ENCODE data around the gene DOP1A.
A peak's percentile ranks its signal among the peaks of the same experiment; 100 is the strongest.

Gene DOP1A

DNA sequence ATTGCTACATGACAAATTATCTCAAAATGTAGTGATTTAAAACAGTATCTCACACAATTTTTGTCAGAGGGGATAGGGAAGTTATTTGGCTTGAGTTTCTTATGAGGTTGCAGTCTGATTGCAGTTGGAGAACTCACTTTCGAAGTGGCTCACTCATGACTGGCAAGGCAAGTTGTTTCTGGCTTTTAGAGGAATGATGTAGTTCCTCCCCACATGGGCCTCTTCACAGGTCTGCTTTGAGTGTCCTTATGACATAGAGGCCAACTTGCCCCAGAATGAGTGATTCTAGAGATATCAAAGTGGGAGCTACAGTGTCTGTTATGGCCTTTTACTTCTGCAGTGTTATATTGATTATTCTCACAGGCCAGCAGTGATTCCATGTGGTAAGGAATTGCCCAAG, 6.1 kb downstream of the DOP1A start:
- no peak for DNase-seq

DNA sequence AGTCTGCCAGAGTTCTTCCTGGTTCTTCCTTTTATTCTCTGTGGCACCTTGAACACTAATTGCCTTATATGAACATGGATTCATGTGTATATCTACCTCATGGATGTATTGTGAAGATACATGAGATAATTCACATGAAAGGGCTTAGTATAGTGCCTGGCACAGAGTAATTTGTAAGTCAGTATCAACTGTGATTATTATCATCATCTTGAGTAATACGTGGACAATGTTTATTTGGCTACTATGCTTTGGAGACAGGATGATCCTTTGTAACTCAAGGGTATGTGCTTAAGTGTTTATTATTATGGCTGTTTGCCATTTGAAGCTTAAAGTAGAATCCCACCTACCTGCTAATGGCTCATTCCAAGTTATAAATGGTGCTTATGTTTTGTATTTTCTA, 16.0 kb downstream of the DOP1A start:
- no peak for DNase-seq

DNA sequence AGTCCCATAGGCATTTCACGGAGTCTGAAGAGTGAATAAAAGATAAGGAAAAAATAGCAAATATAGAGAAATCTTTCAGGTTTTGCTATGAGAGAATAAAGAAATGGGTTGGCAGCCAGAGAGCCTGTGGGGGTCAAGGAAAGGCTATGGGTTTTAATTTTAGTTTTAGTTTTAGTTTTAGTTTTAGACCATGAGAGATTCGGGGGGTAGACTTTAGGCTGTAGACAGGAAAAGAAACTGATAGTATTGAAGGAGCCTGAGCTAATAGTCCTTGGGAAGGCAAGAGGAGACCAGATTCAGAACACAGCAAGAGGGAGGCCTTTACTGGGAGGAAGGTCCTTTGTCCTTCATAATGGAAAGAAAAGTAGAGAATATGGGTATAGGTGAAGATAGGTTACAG, 19.3 kb downstream of the DOP1A start:
- no peak for DNase-seq

DNA sequence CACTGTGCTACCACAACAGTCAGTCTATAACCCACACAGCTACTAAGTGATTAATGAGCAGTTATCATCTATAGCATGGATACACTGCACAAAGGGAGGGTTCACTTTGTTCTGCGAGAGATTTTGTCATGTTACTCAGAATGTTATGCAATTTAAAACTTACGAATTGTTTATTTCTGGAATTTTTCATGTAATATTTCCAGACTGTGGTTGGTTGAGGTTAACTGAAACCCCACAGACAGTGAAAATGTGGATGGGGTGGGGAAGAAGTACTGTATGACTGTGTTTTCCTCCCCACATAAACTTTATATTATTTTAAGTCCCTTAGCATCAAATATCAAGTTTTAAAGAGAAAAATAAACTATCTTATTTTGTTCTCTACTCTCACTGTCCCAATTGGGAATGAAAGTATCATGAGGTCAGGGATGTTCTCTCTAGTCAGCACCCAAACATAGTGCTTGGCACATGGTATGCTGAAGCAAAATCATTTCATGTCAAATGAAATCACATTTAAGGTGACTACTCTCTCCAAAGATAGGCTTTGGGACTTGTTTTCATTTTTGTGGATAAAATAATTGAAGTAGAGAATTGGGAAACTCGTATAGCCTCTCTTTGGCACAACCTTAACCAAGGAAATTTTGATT, 25.4 kb downstream of the DOP1A start:
- no peak for DNase-seq

DNA sequence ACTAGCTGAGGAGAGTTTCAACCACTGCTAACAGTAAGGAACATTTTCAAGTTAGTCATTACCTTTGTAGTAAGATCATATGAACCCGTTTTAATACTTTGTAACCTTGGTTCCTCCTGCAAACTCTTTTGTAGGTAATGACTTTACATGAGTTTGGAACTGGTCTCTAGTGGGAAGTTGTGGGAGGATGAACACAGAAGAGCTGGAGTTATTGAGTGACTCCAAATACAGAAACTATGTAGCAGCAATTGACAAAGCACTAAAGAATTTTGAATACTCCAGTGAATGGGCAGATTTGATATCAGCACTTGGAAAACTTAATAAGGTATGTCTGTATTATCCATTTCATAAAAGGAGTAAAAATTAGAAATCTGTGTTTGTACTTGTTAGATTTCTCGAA, 29.3 kb downstream of the DOP1A start:
- DNase-seq: no peak

DNA sequence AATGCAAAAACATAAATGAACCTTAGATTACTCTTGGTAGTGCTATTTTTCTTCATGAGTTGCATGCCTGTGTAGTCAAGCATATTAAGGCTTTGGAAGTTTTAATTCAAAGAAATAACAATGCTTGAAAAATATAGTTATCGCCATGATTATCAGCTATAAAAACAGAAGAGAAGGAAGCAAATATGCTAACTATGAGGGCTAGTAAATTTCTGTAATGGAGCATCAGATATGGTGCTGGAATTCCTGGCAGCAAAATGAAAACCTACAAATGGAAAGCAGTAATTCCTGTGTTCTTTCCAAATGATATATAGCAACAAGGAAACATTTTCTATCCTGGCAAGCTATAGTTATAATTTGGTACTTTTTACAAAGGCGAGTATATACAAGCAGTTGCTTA, 29.7 kb downstream of the DOP1A start:
- no peak for DNase-seq

DNA sequence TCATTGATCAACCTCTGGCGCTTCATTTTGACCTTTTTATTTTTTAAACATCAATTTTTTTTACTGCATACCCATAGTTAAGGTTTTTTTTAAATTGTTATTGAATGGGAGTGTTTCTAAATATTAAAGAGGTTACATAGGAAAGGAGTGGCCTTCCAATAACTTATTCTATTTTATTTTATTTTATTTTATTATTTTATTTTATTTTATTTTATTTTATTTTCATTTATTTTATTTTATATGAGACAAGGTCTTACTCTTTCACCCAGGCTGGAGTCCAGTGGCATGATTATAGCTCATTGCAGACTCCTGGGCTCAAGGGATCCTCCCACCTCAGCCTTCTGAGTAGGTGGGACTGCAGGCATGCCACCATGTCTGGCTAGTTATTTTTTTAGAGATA, 30.2 kb downstream of the DOP1A start:
- no peak for DNase-seq

DNA sequence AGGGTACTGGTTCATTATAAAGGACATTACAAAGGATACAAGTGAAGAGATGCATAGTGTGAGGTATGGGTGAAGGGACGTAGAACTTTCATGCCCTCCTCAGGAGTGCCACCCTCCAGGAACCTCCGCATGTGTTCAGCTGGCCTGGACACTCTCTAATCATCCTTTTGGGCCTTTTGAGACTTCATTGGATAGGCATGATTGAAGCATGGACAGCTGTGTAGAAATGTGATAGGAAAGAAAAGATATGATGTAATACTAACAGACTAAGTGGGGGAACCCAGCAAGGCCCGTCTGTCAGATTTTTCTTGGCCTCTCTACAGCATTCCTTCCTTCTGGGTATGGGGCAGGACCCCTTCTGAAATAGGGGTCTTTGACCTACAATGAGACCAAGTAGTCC, 31.1 kb downstream of the DOP1A start:
- no peak for DNase-seq

DNA sequence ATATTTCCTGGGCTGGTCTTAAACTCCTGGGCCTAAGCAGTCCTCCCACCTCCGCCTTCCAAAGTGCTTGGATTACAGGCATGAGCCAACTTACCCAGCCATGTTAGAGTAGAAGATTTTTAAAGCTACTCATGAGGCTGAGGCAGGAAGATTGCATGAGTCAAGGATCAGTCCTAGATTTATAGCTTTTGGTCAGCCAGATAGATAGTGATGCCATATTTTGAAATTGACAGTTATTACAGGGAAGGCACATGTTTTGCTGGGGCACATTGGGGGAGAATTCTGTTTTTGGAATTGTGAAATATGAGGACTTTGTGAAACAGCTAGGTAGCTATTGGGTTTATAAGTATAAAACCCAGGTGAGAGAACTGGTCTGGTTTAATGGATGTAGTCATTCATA, 40.9 kb downstream of the DOP1A start:
- no peak for DNase-seq

DNA sequence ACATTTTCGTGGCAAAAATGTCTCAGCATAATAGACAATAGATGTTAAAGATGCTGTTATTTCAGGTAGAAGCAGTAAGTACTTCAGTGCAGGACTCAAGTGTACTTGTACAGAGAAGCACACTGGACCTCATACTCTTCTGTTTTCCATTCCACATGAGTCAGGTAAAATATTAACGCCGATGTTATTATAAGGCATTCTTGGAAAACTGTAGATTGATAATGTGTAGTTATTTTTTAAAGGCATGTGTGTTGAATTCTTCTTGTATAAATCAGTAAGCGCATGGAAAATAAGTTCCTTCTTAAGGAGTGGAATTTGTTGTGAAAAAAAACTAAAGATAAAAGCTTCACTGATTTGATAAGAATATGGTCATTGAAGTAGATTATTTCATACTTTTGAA, 45.8 kb downstream of the DOP1A start:
- DNase-seq: no peak

DNA sequence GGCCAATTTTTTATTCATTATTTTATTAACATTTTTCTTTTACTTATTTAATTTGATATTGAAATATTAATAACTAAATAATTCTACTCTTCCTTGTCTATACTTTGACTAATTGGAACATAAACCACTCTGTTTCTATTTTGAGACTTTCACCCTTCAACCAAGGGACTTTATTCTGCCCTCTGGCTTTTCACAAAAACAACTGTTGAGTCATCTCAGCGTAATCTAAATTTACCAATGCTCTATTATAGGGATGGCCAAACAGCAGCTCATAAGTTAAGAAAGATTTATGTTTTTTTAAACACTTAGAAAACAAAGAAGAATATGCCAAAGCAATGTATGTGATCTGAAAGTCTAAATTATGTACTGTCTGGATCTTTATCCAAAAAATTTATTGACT, 46.7 kb downstream of the DOP1A start:
- DNase-seq: no peak

DNA sequence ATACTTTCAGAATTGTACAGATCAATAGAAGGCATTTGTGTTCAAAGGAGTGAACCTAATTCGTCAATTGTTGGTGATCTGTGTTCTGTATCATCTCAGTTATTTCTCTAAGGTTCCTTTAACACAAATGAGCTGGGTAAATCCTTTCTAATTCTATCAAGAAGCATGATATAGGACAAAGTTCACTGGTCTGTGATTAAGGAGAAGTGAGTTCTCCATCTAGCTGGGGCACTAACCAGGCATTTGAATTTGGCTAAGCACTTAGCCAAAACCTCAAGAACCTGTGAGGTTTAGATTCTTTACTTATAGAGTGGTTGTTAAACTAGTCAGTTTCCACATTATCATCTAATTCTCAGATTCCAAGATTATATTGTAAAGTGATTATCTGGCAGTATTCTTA, 50.3 kb downstream of the DOP1A start:
- no peak for DNase-seq

DNA sequence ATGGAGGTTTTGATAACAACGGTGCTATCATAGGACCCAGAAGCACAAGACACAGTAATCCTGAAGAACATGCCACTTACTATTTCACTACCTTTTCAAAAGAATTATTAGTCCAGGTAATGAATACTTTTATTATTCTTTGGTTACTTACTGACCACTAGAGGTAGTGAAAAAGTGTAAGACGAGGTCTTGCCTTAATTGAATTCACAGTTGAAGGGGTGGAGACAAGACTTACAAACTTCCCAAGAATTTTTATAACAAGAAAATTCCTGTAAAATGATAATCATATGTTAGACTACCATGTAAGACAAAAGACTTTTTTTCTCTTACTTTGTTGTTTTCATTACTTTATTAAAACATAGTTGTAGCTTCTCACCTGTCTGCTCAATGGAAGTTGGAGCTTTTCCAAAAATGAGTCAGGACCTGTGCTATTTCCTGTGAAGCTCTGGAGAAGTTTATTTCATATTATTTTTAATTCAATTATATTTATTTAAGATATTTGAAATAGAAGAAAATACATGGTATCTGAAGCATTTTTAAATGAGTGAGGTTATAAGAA, 52.4 kb downstream of the DOP1A start:
- no peak for DNase-seq

DNA sequence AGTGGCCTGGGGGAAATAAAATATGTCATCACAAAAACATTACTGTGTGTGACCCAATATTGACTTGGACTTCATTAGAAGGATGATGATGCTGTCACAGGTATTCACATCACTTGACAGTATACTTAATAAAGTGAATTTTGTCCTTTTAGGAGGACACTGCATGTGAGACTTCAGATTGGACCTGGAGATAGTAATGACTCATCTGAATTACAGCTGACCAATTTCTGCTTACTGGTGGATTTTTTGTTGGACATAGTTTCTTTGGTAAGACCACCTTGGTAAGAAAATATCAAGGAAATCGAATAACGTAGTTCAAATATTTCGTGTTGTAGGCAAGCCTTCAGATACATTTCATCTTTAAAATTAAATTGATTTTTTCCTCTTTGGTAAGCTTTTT, 57.1 kb downstream of the DOP1A start:
- no peak for DNase-seq

DNA sequence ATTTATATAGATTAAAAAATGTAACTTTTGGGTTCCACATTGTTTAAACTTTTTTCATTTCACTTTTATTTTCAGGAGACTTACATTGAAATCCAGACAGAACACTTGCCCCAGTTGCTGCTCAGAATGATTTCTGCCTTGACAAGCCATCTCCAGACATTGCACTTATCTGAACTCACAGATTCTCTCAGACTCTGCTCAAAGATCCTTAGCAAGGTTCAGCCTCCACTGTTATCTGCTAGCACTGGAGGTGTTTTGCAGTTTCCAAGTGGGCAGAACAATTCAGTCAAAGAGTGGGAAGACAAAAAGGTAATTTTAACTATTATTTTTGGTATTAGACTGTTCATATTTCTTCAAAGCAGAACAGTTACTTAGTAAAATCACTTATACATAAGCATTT, 58.0 kb downstream of the DOP1A start:
- peak in 16 of 56 donors; percentile 0 to 55 (median 12) for DNase-seq

DNA sequence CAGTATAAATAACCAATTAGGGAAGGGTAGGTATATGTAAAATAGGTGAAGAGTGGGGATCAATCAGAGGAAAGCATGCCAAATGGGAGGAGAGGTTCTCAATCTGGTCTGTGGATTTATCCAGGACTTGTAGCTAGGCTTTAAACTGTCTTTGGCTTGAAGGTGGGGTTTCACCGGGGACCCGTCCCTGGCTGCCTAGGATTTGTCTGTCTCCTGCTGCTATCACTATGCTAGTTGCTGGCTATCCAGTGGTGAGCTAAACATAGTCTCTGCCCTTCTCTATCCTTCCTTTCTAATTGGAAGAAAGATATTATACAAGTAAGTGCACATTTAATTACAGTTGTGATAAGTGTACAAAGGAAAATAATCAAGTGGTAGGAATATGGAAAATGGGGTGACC, 58.8 kb downstream of the DOP1A start:
- no peak for DNase-seq

DNA sequence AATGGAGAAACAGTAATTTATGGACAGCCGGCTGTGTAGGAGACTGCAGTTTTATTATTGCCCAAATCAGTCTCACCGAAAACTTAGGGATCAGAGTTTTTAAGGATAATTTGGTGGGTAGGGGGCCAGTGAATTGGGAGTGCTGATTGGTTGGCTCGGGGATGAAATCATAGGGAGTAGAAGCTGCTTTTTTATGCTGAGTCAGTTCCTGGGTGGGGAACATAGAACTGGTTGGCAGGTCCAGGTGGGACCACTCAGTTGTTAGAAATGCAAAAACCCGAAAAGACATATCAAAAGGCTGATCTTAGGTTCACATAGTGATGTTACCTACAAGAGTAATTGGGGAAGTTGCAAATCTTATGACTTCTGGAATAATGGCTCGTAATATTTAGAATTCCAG, 59.3 kb downstream of the DOP1A start:
- DNase-seq: no peak

DNA sequence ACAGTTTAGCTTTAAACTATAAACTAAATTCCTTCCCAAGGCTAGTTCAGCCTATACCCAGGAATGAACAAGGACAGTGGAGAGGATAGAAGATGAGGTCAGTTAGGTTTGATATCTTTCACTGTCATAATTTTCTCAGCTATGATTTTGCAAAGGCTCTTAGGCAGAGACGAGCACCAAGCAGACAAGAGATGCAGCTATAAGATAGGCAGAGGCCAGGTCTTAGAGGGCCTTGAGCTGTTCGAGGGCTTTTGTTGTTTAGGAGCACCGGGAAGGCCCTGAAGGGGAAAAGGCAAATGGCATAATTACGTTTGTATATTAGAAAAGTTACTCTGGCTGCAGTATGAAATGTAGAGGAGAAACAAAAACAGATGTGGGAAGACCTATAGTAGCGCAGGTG, 59.8 kb downstream of the DOP1A start:
- DNase-seq: no peak

DNA sequence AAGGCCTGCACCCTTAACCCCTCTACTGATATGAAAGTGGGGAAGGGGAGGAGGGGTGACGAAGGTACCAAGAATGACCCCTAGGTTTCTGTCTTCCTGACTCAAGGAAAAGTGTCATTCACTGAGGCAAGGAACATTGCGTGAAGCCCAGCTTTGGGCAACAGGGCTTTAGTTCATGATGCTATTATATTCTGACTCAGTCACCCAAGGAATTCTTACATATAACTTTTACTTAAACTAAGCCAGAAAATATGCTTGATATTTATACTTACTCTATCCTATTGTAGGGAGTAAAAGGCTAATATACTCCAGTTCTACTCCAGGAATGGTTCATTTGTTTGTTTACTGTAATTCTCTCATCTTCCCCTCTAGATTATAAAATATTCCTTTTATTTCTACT, 60.5 kb downstream of the DOP1A start:
- DNase-seq: no peak

DNA sequence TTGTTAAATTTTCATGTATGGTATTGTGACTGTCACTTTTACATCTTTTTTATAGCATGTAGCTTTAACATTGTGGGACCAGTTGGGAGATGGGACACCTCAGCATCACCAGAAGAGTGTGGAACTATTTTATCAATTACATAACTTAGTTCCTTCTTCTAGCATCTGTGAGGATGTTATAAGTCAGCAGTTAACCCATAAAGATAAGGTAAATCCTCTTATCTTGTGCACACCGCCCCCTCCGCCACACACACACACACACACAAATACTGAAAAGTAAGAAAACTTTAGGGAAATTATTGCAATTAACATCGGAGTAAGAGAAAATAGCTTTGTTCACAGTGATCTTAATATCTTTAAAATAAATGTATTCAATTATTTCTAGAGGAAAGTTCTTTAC, 64.7 kb downstream of the DOP1A start:
- DNase-seq: no peak

DNA sequence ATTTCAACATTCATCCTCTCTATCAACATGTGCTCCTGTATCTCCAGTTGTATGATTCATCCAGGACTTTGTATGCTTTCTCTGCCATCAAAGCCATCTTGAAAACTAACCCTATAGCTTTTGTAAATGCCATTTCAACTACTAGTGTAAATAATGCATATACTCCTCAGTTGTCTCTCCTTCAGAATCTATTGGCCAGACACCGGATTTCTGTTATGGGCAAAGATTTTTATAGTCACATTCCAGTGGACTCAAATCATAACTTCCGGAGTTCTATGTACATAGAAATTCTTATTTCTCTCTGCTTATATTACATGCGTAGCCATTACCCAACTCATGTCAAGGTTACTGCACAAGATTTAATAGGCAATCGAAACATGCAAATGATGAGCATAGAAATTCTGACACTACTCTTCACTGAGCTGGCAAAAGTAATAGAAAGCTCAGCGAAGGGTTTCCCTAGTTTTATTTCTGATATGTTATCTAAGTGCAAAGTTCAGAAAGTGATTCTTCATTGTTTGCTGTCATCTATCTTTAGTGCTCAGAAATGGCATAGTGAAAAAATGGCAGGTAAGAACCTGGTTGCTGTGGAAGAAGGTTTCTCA, 70.7 kb downstream of the DOP1A start:
- no peak for DNase-seq

DNA sequence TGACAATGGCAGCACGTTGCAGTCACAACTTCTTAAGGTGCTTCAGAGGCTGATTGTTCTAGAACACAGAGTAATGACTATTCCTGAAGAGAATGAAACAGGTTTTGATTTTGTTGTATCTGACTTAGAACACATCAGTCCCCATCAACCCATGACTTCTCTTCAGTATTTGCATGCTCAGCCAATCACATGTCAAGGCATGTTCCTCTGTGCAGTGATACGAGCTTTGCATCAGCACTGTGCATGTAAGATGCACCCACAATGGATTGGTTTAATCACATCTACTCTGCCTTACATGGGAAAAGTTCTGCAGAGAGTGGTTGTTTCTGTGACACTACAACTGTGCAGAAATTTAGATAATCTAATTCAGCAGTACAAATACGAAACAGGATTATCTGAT, 71.3 kb downstream of the DOP1A start:
- DNase-seq: no peak

DNA sequence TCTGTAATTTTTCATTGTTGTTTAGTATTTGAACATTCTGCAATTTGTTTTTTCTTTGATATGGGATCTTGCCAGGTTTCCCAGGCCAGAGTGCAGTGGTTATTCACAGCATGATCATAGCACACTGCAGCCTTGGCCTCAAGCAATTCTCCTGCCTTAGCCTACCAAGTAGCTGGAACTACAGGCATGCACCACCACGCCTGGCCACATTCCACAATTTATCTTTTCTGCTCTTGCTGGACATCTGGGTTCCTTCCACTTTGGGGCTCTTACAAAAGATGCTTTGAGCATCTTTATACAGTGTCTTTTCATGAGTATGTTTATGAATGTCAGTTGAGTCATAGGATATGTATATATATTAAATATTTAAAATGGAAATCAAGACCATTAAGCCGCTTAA, 83.6 kb downstream of the DOP1A start:
- no peak for DNase-seq

DNA sequence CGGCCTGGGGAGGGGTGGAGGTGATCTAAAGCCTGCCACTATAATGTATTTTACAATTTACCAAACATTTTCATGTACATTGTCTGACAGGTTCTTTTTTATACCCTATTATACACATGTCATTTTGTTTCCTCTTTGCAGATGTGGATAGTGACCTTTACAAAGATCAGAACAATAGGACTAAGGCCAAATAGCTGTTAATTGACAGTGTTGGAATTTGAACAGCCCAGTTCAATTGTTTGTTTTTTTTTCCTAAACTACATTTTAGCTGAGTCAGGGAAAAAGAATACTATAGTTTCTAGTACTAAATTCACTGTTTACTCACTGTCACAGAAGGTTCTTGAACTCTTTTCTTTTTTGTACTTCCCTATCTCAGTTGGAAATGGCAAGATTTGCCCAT, 85.4 kb downstream of the DOP1A start:
- no peak for DNase-seq
